Transverse colon (tissue), 4 donors: ENCODE measurements around the gene SYNE2. TPM values are rescaled to one million over a fixed set of nuclear protein-coding genes. Genes with fewer than 3 reads are reported as not detected.
"Not testable (repeated sequence)": the region's sequence is repeated elsewhere in the genome, so short reads cannot be mapped to it uniquely, and the experiment has no call there.

ENCODE experiments used
- DNase-seq: peaks from one replicate; pipeline ENCODE4 v3.0.0-alpha.2; 2019
- H3K27ac ChIP-seq, 4 donors: fragments of 200-600 bp; sonication (generic); 2 replicates each; pipeline ENCODE4 v1.5.1; 2016 to 2018; ENCODE audit warnings: inconsistent platforms in 4 of 4
- H3K27me3 ChIP-seq: fragments of 200-600 bp; sonication (generic); 2 replicates; pipeline ENCODE4 v1.5.1; 2017; ENCODE audit warnings: inconsistent platforms
- H3K36me3 ChIP-seq, 4 donors: fragments of 200-600 bp; sonication (generic); 2 replicates each; pipeline ENCODE4 v1.5.1; 2017 to 2019; ENCODE audit warnings: inconsistent platforms in 4 of 4
- H3K4me1 ChIP-seq, 4 donors: fragments of 200-600 bp; sonication (generic); 2 replicates each; pipeline ENCODE4 v1.5.1; 2017 to 2020; ENCODE audit warnings: inconsistent platforms in 4 of 4
- H3K4me3 ChIP-seq, 4 donors: fragments of 200-600 bp; sonication (generic); 1 replicate in 1 of 4; 2 replicates in 3 of 4; pipeline versions ENCODE4 v1.5.1 to v1.6.1; 2017 to 2019; ENCODE audit warnings: inconsistent platforms in 4 of 4
- H3K9me3 ChIP-seq, 2 donors: fragments of 200-600 bp; sonication (generic); 2 replicates each; pipeline ENCODE4 v1.5.1; 2017 to 2019; ENCODE audit warnings: inconsistent platforms in 2 of 2
- EP300 ChIP-seq: sonication (generic); formaldehyde crosslinking; IDR thresholded peaks from one replicate; pipeline ENCODE4 v1.6.1; 2017; ENCODE audit warnings: antibody characterized with exemption, low read depth
- POLR2A ChIP-seq: fragments of 450-650 bp; IDR thresholded peaks from one replicate; pipeline ENCODE4 v1.6.1; 2016; ENCODE audit warnings: antibody characterized with exemption, mild to moderate bottlenecking, moderate library complexity
- POLR2AphosphoS5 ChIP-seq, 3 donors: sonication (generic); formaldehyde crosslinking; IDR thresholded peaks; one replicate each; pipeline ENCODE4 v1.6.1; 2016; ENCODE audit warnings: antibody characterized with exemption in 3 of 3
- WGBS, 2 donors: methylation state at CpG; one replicate each; pipeline ENCODE4 v1.1.5; 2018; ENCODE audit warnings: low coverage in 1 of 2; 5-methylcytosine and 5-hydroxymethylcytosine counted together
- in situ Hi-C, 4 donors: fragments of 200-750 bp; cut with MboI; loops; one replicate each; pipeline versions ENCODE4 v1.15.0 to v1.15.1; 2017; ENCODE audit warnings: low sequenced_read_pairs in 3 of 4, low pct_ligation_motif_present in 1 of 4, low pct_unique_long_range_greater_than_20kb in 1 of 4
- intact Hi-C: fragments of 100-400 bp; cut with DNase I; formaldehyde crosslinking; loops from one replicate; pipeline ENCODE4 v1.15.1; 2023; ENCODE audit warnings: low total_unique reads
- total RNA-seq, 4 donors: library from RNA; depleted of rRNA; stranded (reverse); fragments of >200 nt; gene quantifications; one replicate each; pipeline ENCODE4 v1.1.0, GENCODE V29; 2016
- TF ChIP-seq, protein P1 (sequence below), 5 experiments: fragments of 200-600 bp in 3 of 5; fragments of 450-650 bp in 2 of 5; sonication (generic) in 3 of 5; IDR thresholded peaks; 1 replicate in 2 of 5; 2 replicates in 3 of 5; pipeline ENCODE4 v1.5.1; 2016 to 2017; ENCODE audit warnings: antibody characterized with exemption in 5 of 5, inconsistent platforms in 3 of 5, mild to moderate bottlenecking in 2 of 5, moderate library complexity in 1 of 5

SYNE2 gene
- total RNA-seq, 4 donors from 2014 or later: 242 to 491 (median 304) TPM

DNA sequence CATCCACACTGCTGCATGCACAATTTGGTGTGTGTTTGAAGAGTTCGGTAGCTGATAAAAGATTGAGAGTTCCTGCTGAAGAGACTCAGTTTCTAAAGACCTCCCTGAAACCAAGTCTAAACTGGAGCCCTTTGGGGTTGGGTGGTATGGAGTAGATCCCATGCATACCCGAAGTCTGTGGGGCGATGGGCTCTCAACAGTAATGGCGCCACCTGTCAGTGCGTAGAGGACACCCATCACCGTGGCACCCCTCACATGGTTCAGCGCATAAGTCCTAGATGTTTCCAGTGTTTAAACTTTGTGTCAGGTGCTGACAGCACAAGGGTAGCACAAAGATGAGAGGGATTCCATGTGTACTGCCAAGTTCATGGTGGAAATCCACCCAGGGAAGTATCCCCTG is 355.5 kb downstream of the SYNE2 start:
- in situ Hi-C loops: no loop called here
- peaks cover 0 to 26% (median 12%) of the 10 kb centered on the region in 4 donors for H3K36me3 ChIP-seq
- no peaks in the 10 kb centered on the region for H3K27me3 ChIP-seq
- 96% methylated on average over 7 of the region's 7 CpGs; no CpG with 5 or more reads in 1 of the 2 donors for WGBS, 2 donors
- no peaks in the 10 kb centered on the region for H3K9me3 ChIP-seq
- H3K4me3 ChIP-seq: no peak overlapping the region
- DNase-seq: no peak
- TF ChIP-seq EP300 (no peak), POLR2AphosphoS5 (IDR thresholded peaks at IDR 0.05) (no peak), POLR2A (no peak)
- TF ChIP-seq, protein P1, sequence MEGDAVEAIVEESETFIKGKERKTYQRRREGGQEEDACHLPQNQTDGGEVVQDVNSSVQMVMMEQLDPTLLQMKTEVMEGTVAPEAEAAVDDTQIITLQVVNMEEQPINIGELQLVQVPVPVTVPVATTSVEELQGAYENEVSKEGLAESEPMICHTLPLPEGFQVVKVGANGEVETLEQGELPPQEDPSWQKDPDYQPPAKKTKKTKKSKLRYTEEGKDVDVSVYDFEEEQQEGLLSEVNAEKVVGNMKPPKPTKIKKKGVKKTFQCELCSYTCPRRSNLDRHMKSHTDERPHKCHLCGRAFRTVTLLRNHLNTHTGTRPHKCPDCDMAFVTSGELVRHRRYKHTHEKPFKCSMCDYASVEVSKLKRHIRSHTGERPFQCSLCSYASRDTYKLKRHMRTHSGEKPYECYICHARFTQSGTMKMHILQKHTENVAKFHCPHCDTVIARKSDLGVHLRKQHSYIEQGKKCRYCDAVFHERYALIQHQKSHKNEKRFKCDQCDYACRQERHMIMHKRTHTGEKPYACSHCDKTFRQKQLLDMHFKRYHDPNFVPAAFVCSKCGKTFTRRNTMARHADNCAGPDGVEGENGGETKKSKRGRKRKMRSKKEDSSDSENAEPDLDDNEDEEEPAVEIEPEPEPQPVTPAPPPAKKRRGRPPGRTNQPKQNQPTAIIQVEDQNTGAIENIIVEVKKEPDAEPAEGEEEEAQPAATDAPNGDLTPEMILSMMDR (IDR thresholded peaks at IDR 0.05): no peak
- no peak overlapping the region for H3K27ac ChIP-seq
- no peaks in the 10 kb centered on the region for H3K4me1 ChIP-seq
- intact Hi-C loops: no loop called here

DNA sequence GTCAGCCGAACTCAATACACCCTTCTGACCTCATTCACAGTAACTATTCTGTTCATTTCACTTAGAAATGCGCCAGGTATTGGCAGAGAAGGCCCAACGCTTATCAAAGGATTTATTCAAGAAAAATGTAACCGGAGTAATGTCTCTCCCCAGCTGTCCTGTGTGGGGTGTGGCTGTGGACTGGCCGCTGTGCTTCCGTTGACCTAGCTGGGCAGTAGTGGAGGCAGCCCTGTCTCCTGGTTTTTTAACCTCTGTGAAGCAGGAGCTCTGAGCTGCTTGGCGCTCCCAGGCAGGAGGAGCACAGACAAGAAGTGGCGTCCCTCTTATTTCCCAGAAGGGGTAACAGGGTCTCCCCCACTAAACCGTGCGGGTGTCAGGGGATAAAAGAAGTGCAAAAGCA is 356.2 kb downstream of the SYNE2 start:
- intact Hi-C loops: no loop called here
- Histone ChIP-seq H3K27me3 (no peaks in the 10 kb centered on the region), H3K4me1 (no peaks in the 10 kb centered on the region), H3K36me3 (peaks cover 0 to 31% (median 12%) of the 10 kb centered on the region in 4 donors), H3K9me3 (no peaks in the 10 kb centered on the region), H3K27ac (peak overlapping the region in 2 of 4 donors; percentile 43 to 45), H3K4me3 (no peak overlapping the region)
- no peak for DNase-seq
- WGBS, 2 donors: 84 to 92% methylated on average over 8 to 10 of the region's 10 CpGs
- in situ Hi-C loops: no loop called here
- no peak for TF ChIP-seq EP300
- TF ChIP-seq POLR2A: no peak
- TF ChIP-seq, protein P1 (IDR thresholded peaks at IDR 0.05): no peak
- TF ChIP-seq POLR2AphosphoS5 (IDR thresholded peaks at IDR 0.05): no peak

DNA sequence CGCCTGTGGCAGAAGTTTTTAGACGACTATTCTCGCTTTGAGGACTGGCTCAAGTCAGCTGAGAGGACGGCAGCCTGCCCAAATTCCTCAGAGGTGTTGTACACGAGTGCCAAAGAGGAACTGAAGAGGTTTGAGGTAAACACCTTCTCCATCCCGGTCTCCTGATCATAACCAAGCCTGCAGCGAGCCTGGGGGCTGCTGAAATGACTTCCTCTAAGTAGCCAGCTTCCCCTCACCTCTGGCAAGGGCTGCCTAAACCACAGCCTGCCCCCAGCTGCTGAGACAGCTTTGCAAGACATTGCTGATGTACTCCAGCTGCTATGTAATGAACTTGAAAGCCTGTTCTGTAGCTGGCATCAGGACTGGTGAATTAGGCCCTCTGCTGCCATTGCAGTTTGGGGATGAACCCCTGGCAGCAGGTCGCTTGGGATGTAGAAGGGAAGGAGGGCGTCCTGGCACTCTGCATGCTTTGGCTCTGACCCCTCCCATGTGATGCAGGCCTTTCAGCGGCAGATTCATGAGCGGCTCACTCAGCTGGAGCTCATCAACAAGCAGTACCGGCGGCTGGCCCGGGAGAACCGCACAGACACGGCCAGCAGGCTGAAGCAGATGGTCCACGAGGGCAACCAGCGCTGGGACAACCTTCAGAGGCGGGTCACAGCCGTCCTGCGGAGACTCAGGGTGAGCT is 356.8 kb downstream of the SYNE2 start:
- Histone ChIP-seq H3K36me3 (peaks cover 0 to 36% (median 15%) of the 10 kb centered on the region in 4 donors), H3K27ac (peak overlapping the region in 2 of 4 donors; percentile 43 to 45), H3K27me3 (no peaks in the 10 kb centered on the region), H3K4me1 (no peaks in the 10 kb centered on the region), H3K4me3 (no peak overlapping the region), H3K9me3 (no peaks in the 10 kb centered on the region)
- in situ Hi-C loops (no loop called here), intact Hi-C loops (loop anchor here (5.0 kb wide), 1 partner anchor 1273 kb away; no protein-coding TSS in a partner anchor)
- peak; percentile 30 for DNase-seq
- no peak for TF ChIP-seq EP300
- TF ChIP-seq, protein P1 (IDR thresholded peaks at IDR 0.05): no peak
- TF ChIP-seq POLR2A: no peak
- peak; percentile 10 to 67 (median 37) for TF ChIP-seq POLR2AphosphoS5 (IDR thresholded peaks at IDR 0.05)
- whole genome bisulfite sequencing, 2 donors: 69% methylated on average over 21 of the region's 21 CpGs; no CpG with 5 or more reads in 1 of the 2 donors

DNA sequence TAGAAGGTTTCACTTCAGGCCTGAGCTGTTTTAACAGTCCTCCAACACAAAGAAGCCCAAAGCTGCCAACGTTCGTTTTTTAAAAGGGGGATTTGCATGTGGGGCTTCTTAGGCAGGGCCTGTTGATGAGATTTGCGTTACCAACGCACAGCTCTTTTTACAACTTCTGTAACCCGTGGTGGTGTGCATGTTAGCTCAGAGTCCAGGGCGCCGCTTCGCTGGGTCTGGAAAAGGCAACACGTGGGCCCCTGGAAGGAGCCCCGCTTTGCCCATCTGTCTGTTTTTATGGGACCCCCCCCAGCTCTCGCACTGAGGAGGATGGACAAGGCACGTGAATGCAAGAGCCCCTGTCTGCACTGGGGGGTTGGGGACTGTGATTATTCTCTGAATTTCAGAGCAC is 357.4 kb downstream of the SYNE2 start:
- H3K36me3 ChIP-seq: peaks cover 0 to 43% (median 15%) of the 10 kb centered on the region in 4 donors
- no peak overlapping the region for H3K4me3 ChIP-seq
- DNase-seq: no peak
- in situ Hi-C loops: no loop called here
- 79% methylated on average over 12 of the region's 12 CpGs; no CpG with 5 or more reads in 1 of the 2 donors for WGBS, 2 donors
- H3K9me3 ChIP-seq: no peaks in the 10 kb centered on the region
- TF ChIP-seq, protein P1 (IDR thresholded peaks at IDR 0.05): no peak
- TF ChIP-seq POLR2AphosphoS5 (IDR thresholded peaks at IDR 0.05): no peak
- no peak for TF ChIP-seq EP300
- no peak for TF ChIP-seq POLR2A
- intact Hi-C loops: loop anchor here (5.0 kb wide), 1 partner anchor 1272 kb away; no protein-coding TSS in a partner anchor
- H3K27ac ChIP-seq: no peak overlapping the region
- H3K27me3 ChIP-seq: no peaks in the 10 kb centered on the region
- H3K4me1 ChIP-seq: no peaks in the 10 kb centered on the region

DNA sequence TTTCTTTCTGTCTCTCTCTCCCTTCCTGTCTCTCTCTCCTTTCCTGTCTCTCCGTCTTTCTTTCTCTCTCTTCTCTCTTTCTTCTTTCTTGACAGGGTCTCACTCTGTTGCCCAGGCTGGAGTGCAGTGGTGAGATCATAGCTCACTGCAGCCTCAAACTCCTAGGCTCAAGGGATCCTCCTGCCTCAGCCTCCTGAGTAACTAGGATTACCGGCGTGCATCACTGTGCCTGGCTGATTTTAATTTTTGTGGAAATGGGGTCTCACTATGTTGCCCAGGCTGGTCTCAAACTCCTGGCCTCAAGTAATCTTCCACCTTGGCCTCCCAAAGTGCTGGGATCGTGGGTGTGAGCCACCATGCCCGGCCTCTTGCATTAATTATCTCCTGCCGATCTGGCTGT is 358.1 kb downstream of the SYNE2 start:
- 96 to 100% methylated on average over 1 to 6 of the region's 6 CpGs for WGBS, 2 donors
- H3K27me3 ChIP-seq, DNase-seq, H3K9me3 ChIP-seq, in situ Hi-C loops, H3K4me3 ChIP-seq, H3K4me1 ChIP-seq, H3K27ac ChIP-seq: not testable (repeated sequence)
- H3K36me3 ChIP-seq: peaks cover 0 to 50% (median 18%) of the 10 kb centered on the region in 4 donors
- intact Hi-C loops: loop anchor here (5.0 kb wide), 1 partner anchor 1271 kb away; no protein-coding TSS in a partner anchor
